M059J (cell line): Measurements from ENCODE around the gene HOXA7. TPM values are rescaled to one million over a fixed set of nuclear protein-coding genes. Genes with fewer than 3 reads are reported as not detected.

Source experiments
- DNase-seq: peaks from one replicate; pipeline ENCODE4 v3.0.0-alpha.2; 2012; ENCODE audit warnings: low read depth
- total RNA-seq: library from RNA; depleted of rRNA; stranded (reverse); fragments of >200 nt; shearing (Covaris generic); gene quantifications from 2 replicates; pipeline ENCODE4 v1.2.3, GENCODE V29; 2014

The HOXA7 gene
- total RNA-seq, 1 experiment from 2014 or later = 3.7 TPM

DNA sequence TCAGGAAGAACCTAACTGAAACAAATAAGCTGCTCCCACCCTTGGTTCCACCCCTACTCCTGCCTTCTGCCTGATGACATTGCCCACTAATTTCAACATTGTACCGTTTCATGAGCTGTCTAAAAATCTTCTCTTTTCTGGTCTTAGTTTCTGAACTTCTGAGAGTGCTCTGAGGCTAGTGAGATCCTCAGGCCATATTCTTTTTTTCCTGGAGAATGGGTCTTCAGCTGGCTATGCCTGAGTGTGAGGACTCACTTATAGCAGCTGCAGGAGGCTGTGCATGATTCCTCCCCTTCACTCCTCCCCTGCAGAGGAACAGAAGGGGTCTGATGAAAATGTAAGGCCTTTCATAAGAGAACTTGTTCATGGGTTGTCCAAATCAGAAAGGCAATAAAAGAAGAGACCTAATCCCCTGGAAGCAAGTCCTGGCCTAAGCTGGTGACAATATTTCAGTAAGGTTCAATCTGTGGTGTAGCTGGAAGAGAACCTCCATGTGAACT, 37.0 kb downstream of the HOXA7 start:
- no peak for DNase-seq

DNA sequence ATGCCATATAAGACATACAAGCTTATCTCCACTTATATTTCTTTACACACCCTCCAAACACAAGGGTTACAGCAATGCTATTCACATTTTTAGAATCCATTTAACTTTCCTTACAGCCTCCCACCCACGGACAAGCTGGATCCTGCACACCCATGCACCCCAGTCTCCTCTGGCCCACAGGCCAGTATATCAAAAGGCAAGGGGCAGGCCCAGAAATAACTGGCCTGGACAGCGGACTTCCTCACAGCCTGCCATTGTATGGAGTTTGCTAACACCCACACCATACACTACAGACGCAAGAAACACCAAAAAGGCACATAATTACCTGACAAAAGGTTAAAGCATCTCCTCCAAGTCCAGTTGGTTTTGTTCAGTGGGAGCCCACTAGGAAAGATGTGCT, 37.9 kb downstream of the HOXA7 start:
- no peak for DNase-seq

DNA sequence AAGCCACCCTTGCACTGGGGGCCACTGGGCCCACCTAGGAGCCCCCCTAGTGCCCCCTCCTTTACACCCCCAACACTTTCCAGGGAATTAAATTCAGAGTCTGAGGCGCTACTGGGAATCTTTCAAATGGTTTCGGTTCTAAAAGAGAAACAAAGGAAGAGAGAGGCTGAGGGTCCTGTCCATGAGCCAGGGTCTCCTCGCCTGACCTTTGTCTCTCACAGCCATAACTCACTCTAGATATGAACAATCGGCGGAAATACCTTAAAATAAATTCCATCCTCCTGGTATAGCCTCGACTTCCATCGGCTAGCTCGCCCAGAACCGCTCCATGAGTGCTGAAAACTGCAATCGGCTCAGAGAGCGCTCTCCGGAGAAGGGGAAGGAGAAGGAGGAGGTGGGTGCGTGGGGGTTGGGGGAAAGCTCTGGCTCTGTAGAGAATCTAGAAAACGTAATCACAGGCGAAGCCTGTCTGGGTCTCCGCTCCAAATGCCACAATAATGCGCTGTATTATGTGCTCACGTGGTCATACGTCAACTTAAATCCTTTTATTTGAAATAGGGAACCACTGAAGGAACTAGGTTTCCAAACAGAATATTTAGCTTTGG, 38.5 kb downstream of the HOXA7 start:
- no peak for DNase-seq

DNA sequence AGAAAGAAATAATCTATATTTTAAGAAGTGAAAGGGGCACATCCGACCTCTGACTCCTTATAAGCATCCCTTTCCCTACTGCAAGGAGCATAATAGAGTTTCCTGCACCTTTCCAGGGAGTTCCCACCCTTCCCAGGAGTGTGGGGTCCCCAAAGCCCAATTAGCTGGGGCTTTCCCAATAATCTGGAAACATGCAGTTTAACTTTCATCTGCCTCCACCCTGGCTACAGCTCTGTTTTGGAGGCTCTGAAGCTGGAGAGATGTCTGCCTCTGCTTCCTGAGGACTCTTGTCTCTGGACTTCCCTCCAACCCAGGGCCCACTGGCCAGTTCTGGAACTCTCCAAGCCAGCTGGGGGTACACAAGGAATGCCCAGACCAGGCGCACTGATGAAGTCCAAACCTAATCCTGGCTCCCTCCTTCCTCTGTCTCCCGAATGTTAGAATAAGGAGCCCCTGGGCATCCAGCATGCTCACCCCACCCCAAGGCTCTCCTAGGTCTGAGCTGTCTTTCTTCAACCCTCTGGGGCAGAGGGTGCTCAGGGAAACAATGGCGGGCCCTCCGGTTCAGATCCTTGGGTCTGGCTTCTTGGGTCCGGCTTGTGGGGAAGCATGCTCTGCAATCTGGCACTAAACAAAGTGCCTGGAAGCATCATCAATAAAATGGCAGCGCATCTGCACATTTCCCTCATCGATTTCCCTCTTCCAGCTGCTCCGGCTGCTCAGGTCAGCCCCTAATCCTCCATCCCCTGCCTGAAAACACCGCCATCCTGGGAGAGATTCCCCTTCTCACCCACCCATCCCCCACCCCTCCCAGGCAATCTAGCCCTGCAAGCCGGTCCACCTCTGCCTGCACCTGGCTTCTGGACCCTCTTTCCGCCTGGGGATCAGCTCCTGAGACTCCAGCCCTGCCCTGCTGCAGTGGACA, 39.3 kb downstream of the HOXA7 start:
- DNase-seq = no peak

DNA sequence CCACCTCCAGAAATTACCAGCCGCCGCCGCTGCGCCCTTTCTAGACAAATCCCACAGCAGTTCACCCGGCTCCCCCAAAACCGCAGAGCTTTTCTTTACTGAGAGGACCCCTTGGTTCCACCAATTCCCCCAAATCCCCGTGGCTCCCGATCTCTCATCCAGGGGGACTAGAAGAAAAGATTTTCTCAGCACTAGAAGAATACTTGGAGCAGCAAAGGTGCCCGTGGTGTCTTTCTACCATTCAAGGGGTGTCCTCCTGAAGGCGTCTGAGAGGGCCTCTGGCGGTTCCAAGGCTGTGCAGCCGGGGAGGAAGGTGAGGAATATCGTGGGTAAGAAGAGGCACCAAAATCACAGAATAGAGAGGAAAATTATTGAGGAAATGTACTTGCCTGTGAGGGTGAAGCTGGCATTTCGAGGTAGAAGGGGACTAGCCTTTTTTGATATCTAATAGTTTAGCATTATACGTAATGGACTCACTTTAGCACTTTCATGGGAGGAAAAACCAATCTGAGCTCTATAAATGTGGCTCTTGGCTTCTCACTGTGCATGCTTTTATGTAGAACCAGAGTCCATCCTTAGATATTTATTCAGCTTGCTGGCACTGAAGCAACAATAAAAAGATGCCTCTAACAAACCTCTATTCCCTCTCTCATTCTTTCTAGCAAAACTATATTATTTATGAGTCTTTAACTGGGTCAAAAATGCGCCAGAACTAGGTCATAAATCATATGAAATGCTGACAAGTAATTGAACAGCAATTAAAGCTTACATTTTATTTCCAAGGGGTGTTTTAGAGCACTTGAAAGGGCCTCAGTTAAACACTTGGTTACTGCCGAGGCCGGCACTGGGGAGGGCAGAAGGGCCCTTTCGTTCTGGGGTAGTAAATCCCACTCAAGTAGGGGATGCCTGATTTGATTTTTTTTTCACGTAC, 40.2 kb downstream of the HOXA7 start:
- no peak for DNase-seq

DNA sequence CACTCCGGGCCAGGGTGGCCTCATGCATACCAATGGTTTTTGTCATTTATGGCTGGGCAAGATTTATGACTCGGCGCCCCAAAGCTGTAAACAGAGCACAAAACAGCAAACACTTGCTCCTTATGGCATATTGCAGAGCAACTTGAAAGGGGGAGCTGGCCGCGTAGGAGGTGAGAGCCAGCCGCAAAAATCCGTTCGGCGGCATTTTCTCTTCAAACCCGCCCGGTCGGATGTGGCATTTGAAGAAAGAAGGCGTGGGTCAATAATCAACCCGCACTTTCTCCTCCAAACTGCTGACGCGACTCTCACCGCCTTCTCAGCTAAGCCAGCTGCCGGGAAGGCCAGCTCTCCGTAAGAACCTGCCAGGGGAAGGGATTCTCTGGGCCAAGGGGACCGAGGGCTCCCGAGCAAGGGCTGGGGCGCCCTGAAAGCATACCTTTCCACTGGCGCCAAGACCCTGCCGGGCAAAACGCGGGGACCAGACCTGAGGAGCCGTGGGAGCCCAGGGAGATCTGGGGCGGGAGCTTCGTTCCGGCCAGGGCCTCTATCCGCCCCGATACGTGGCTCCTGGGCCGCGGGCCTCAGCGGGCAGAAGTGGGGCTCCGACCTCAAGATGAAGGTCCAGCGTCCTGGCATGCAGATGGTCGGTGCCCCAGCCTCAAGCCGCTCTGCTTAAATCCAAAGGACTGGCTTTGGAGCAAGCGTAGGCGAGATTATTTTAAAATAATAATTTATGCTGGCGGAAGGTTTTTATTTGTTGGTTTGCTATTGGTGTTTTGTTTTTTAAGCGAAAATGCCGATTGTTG, 41.1 kb downstream of the HOXA7 start:
- DNase-seq = peak; percentile 83

DNA sequence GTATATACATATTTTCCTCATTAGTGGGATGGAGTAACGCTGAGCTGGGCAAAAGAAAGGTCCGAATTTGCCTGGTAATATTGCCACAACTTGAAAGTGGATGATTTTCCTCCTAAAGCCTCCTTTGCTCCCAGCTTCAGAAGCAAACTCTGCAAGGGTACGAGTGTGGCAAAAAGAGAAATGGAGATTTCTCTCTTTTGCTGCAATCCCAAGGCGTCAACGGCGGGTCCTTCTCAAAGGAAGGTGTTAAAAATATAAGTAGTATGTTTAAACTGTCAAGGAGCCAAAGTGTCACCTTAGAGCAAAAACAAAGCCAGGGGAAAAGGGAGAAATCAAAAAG, 41.6 kb downstream of the HOXA7 start:
- DNase-seq = no peak

DNA sequence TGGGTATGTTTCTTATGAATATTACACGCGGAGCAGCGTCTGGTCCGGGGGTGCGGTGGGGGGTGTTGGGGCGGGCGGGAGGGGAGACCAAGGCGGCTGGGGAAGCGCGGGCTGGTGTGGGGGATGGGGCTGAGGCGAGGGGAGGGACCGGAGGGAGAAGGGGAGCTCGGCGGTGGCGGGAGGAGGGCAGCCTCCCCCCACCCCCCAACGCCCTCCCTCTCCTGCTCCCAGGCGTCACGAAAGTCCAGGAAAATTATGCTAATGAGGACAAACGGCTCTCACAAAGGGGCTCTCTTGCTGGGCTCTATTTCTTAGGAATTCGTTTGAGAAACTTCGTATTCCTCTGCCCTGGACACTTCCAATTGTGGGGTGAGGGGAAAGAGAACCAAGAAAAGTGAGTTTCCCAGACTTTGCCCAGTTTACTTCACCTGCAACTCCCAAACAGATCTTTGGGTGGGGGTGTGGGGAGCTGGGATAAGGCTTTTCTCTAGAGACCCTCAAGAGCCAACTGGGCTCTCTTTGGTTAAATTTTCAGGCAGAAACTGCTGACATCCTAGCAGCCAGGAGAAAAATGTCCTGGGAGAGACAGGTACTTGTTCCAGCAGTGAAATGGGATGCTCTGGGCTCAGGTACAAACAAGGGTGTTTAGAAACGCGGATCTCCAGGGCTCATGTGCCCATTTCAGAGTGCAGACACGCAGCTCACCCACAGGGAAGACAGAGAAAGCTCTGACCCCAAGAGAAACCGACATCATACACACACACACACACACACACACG, 42.3 kb downstream of the HOXA7 start:
- DNase-seq = peak; percentile 72

DNA sequence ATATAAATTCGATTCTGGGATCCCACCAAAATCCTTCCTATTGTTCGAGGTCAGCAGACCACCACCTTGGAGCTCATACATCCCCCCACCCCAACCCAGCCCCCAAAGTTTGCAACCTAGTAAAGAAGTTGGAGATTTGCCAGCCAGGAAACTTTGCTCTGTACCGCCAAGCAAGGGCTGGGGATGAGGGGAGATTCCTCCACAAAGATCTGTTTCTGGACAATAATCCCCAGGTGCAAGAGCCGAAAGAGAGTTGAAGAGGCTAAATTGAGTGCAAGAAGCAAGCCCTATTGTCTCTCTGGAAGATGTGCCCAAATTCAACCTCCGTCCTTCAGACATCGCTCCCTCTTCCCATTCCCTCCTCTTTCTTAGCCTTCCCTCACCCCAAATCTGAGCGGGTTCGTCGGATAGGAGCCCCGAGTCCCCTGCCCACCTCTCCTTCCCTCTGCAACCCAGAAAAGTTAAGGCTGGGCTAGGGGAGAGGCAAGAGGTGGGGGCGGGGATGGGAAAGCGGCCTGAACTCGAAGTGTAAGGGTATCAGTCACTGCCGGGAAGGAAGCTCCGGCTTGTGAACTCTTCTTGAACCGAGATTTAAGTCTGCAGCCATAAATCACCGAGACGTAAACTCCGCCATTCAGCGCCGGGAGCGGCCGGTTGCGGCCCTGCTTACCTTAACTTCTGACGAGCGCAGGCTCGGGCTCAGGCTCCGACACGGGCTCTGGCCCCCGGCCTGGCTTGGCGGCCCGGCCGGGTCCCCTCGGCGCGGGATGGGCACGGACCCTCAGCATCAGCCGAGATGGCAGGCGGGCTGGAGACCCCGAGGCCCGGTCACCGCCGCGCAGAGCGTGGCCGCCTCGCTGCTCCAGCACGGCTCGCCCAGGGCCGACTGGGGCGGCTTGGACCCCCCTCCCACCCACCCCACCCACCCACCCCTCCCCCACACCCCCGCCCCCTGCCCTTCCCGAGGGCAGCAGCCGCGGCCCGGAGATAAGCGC, 43.2 kb downstream of the HOXA7 start:
- DNase-seq = peak; percentile 92

DNA sequence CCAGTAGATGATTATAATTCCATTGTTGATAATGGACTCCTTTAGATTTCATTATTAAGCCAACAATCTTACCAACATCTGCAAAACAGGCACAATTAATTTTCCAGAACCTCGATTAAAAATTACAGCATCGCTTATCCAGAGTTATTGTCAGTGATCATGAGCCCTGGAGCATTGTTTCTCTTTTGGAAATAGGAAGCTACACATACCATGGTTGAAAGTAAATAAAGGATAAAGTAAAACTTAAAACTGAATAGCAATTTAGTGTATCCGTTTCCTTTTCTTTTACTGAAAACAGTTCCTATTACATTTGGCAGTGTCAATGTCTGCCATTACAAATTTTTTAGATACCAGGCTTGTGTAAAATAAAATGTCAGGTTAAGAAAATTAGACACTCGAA, 44.1 kb downstream of the HOXA7 start:
- DNase-seq = no peak

DNA sequence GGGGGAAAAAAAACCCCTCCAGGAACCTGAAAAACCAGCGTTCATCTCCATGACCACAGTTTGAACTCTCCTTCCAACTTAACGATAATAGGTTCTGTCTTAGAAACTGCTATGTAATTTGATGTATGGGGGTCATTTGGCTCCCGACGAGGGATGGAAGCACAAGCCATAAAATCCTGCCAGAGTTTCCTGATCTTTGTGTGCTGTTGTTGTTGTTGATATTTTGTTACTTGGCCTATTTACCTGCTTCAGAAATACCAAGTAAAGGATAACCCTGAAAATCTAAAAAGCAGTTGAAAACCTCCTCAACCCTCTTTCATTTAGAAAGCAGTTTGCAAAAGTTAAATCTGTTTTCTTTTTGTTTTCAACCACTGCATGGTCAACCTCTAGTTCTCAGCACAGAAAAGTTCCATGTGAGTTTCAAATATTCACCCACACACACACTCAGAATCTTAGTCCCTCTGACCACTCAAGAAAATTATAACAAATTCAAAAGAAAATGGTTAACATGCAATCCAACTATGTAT, 44.7 kb downstream of the HOXA7 start:
- no peak for DNase-seq

DNA sequence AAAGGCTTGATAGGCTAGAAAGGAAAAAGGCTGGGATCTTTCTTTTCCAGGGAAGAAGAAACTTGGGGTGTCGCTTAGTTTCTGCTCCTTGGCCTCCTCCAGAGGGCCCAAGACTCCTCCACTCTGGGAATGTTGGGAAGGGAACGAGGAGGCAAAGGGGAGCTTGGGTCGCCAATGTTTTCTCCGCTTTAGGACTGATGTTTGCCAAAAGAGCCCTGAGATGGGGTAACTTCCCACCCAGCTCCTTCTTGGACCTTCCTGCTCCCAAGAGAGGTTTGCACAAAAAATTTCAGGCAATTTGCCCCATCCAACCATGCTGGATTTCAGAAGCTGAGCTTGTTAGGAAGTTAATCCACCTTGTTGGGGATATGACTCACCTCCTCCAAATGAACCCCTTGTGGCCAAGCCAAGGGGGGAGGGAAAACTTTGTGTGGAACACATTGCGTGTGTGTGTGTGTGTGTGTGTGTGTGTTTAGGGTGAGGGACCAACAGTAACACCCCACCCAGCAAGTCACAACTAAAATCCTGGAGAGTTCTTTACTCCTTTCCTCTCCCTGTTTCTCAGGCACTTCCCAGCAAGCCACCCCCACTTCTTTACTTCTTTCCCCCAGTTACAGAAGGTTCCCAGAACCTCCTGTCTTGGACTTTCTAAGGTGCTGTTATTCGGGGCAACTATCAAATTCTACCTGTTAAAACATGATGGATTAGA, 45.3 kb downstream of the HOXA7 start:
- peak; percentile 92 for DNase-seq

DNA sequence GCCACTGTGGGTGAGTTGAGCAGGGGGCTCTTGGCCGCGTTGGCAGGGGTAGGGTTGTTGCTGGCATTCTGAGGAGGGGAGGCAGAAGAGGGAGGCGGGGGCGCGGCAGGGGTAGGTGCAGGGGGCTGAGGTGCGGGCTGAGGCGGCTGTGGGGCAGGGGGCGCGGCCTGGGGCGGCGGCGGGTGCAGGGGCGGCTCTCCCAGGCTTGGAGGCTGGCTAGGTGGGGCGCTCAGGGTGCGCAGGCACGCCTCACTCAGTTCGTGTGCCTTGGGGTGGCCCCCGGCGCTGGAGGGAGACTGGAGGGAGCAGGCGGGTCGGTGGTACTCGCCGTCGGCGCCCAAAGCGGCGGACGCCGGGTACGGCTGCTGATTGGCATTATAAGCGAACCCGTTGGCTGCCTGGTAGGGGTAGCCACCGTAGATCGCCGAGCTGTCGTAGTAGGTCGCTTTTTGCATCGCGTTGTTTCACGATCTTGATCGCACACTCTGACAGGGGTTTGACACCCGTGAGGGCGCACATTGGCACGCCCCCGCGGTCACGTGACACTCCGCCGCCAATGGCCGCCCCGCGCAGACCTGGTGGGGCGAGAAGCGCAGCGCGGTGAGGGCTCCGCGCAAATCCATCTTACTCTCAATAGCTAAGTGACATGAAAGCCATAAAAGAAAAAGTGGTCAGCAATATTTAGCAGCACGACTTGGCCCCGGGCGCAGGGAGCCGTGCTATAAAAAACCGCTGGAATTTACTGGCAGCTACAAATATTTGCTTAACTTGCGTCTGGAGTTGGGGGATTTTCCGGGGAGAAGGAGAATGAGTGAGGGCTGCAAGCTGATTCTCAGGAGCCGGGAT, 46.1 kb downstream of the HOXA7 start:
- peak; percentile 79 for DNase-seq

DNA sequence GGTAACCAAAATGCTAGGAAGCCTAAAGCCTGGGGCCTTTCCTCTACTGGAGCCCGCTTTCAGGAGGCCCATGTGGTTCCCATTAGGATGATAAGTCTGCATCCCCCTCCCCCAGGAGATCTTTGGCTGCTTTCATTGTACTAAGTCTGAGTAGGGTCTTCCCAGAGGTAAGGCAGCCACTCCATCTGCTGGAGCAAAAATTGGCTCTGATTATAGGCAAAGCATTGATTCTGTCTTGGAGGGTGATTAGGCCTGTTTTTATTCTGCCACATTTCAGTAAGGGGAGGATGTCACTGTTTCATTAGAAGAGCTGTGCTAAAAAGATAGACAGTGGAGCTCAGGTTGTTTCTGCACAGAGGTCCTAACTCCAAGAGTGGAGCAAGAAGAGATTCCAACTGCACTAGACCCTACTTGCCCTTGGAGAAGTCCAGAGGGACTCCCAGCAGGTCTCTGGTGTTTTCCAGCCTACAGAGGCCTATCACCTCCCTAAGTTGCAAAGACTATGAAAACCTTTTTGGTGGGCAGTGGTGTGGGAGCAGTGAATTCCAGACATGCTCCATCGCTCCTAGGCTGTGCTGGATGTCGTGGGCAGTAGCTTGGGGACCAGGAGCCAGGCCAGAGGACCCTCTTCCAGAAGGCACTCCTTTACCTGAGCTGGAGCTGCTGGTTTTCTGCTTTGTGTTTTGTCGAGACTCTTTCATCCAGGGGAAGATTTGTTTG, 46.8 kb downstream of the HOXA7 start:
- no peak for DNase-seq

DNA sequence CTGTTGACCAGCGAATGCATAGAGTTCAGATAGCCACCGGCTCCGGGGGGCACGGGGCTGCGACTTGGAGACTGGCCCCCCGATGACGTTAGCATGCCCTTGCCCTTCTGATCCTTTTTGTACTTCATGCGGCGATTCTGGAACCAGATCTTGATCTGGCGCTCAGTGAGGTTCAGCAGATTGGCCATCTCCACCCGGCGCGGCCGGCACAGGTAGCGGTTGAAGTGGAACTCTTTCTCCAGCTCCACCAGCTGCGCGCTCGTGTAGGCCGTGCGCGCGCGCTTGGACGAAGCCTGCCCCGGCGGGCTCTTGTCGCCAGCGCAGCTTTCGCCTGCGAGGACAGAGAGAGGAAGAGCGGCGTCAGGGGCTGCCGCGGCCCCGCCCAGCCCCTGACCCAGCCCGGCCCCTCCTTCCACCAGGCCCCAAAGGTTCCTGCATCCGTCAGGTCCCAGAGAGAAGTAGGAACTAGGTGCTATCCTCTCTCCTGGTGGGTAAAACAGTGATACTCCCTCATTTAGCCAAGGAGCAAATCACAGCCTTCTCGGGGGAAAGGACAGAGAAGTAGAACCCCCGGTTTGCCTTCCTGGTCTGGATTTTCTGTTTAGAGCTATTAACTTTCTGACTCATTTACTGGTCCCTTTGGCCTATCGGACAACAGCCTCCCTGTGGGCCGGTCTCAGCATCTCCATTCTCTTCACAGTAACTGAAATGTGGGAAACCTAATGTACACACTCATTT, 47.9 kb downstream of the HOXA7 start:
- DNase-seq = peak; percentile 37
